Smooth muscle cell (in vitro differentiated cells): ENCODE measurements around the gene GTPBP3. TPM values are rescaled to one million over a fixed set of nuclear protein-coding genes. Genes with fewer than 3 reads are reported as not detected.

ENCODE experiments used
- DNase-seq: peaks from one replicate; lab custom pipeline; 2025; ENCODE audit not compliant: unreplicated experiment; lab: John Stamatoyannopoulos, UW
- H2AFZ ChIP-seq: fragments of 200-600 bp; sonication (generic); 2 replicates; pipeline ENCODE4 v1.6.0; 2016; ENCODE audit warnings: antibody characterized with exemption, low read depth, mild to moderate bottlenecking
- H3F3A ChIP-seq: fragments of 200-600 bp; sonication (generic); 2 replicates; pipeline ENCODE4 v1.6.0; 2017; ENCODE audit warnings: antibody characterized with exemption, low read depth
- H3K27ac ChIP-seq: fragments of 200-600 bp; sonication (generic); 2 replicates; pipeline ENCODE4 v1.5.1; 2016; ENCODE audit warnings: low read depth, mild to moderate bottlenecking
- H3K27me3 ChIP-seq: fragments of 200-600 bp; sonication (generic); 2 replicates; pipeline ENCODE4 v1.6.1; 2016; ENCODE audit warnings: low read depth, mild to moderate bottlenecking
- H3K36me3 ChIP-seq: fragments of 200-600 bp; sonication (generic); 2 replicates; pipeline ENCODE4 v1.5.1; 2016; ENCODE audit warnings: low read depth
- H3K4me1 ChIP-seq: fragments of 200-600 bp; sonication (generic); 2 replicates; pipeline ENCODE4 v1.5.1; 2016; ENCODE audit warnings: low read depth
- H3K4me2 ChIP-seq: fragments of 200-600 bp; sonication (generic); 2 replicates; pipeline ENCODE4 v1.6.0; 2016; ENCODE audit warnings: mild to moderate bottlenecking
- H3K4me3 ChIP-seq: fragments of 200-600 bp; sonication (generic); 2 replicates; pipeline ENCODE4 v1.5.1; 2016; ENCODE audit warnings: mild to moderate bottlenecking
- H3K79me2 ChIP-seq: fragments of 200-600 bp; sonication (generic); 2 replicates; pipeline ENCODE4 v1.6.0; 2016; ENCODE audit warnings: low read depth, mild to moderate bottlenecking
- H3K9ac ChIP-seq: fragments of 200-600 bp; sonication (generic); 2 replicates; pipeline ENCODE4 v1.6.0; 2016; ENCODE audit warnings: low read depth
- H3K9me3 ChIP-seq: fragments of 200-600 bp; sonication (generic); replicated peaks from 2 replicates; pipeline ENCODE4 v1.5.1; 2016; ENCODE audit warnings: low read depth
- H4K20me1 ChIP-seq: fragments of 200-600 bp; sonication (generic); 2 replicates; pipeline ENCODE4 v1.6.0; 2016; ENCODE audit warnings: low read depth
- WGBS: methylation state at CpG from one replicate; pipeline ENCODE4 v1.1.7; 2016; ENCODE audit warnings: low lambda C conversion rate; 5-methylcytosine and 5-hydroxymethylcytosine counted together
- polyA plus RNA-seq: library from polyadenylated mRNA; unstranded; fragments of >200 nt; fragmentation: Nextera tagmentation; extraction: Ambion mirVana; gene quantifications from 2 replicates; pipeline ENCODE4 v1.2.1, GENCODE V29; 2016
- total RNA-seq: library from RNA; depleted of rRNA; stranded (reverse); fragments of >200 nt; gene quantifications from 2 replicates; pipeline ENCODE4 v1.2.3, GENCODE V29; 2014
- TF ChIP-seq, protein P1 (sequence below): fragments of 200-600 bp; sonication (generic); IDR thresholded peaks from 2 replicates; pipeline ENCODE4 v1.5.1; 2017; ENCODE audit warnings: borderline replicate concordance, mild to moderate bottlenecking, antibody characterized with exemption; ENCODE audit not compliant: insufficient read depth, poor library complexity, severe bottlenecking

GTPBP3 gene
- total and polyA plus RNA-seq, 2 experiments from 2014 or later, result 16.5 to 19.6 TPM

DNA sequence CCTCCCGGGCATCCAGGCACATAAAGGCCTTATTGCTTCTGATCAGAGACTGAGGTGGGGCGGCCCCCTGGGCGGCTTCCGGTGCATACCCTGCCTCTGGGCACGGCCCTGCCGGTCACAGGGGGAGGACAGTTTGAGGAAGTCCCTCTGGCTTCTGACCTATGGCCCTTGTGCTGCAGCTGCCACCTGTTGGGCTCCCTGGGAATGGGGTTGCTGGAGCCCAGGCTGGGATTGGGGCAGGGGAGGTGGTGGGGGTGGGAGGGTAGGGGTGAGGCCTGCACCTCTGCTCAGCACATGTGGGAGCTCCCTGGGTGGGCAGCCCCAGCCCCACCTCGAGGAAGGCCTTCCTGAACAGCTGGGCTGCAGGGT, 13.4 kb upstream of the GTPBP3 start:
- no peak for DNase-seq
- H3K9ac ChIP-seq, result no peak overlapping the region
- H3K27me3 ChIP-seq, result peaks cover 5% of the 10 kb centered on the region
- no peak overlapping the region for H3K4me2 ChIP-seq
- 92% methylated on average over 7 of the region's 7 CpGs for WGBS
- no peaks in the 10 kb centered on the region for H3K36me3 ChIP-seq
- no peak overlapping the region for H3K27ac ChIP-seq
- peaks cover 18% of the 10 kb centered on the region for H3K4me1 ChIP-seq
- peaks cover 5% of the 10 kb centered on the region for H3F3A ChIP-seq
- H3K9me3 ChIP-seq, result no peaks in the 10 kb centered on the region
- TF ChIP-seq, protein P1, sequence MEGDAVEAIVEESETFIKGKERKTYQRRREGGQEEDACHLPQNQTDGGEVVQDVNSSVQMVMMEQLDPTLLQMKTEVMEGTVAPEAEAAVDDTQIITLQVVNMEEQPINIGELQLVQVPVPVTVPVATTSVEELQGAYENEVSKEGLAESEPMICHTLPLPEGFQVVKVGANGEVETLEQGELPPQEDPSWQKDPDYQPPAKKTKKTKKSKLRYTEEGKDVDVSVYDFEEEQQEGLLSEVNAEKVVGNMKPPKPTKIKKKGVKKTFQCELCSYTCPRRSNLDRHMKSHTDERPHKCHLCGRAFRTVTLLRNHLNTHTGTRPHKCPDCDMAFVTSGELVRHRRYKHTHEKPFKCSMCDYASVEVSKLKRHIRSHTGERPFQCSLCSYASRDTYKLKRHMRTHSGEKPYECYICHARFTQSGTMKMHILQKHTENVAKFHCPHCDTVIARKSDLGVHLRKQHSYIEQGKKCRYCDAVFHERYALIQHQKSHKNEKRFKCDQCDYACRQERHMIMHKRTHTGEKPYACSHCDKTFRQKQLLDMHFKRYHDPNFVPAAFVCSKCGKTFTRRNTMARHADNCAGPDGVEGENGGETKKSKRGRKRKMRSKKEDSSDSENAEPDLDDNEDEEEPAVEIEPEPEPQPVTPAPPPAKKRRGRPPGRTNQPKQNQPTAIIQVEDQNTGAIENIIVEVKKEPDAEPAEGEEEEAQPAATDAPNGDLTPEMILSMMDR, result no peak
- no peak overlapping the region for H2AFZ ChIP-seq
- no peak overlapping the region for H3K4me3 ChIP-seq
- H4K20me1 ChIP-seq, result peaks cover 11% of the 10 kb centered on the region
- H3K79me2 ChIP-seq, result no peaks in the 10 kb centered on the region

DNA sequence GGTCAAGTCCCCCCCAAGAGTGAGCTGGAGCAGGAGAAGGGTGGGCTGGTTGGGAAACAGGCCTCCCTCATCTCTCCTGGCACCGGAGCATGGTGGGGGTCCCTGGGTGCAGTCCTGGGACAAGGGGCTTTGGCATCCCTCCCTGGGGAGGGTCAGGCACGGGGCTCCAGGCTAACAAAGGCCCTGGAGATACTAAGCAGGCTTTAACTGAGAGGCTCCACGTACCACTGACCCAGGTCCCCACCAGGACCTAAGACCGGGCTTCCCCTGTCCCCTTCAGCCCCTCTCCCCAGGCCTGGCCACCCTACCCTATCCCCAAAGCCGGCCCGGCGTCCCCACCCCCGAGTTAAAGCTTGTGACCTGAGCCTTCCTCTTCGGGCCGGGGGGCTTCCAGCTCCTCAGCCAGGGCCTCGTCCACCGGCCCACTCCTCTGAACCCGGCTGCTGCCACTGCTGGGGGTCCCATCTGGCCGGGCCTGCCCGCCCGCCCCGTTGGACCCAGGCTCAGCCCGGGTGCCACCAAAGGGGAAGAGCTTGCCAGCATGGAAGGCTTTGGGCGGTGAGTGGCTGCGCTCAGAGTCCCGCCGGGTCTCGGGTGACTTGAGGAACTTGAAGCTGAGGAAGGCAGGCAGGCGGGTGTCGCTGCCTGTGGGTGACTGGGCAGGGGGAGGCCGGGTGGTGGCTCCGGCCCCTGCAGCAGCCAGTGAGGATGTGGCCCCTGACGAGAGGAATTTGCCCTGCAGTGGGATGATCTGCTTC, 12.8 kb upstream of the GTPBP3 start:
- Histone ChIP-seq H3K9me3 (no peaks in the 10 kb centered on the region), H3K4me2 (no peak overlapping the region), H2AFZ (no peak overlapping the region), H3F3A (peaks cover 5% of the 10 kb centered on the region), H3K79me2 (no peaks in the 10 kb centered on the region), H3K27ac (no peak overlapping the region), H4K20me1 (peaks cover 15% of the 10 kb centered on the region), H3K9ac (no peak overlapping the region), H3K27me3 (peaks cover 11% of the 10 kb centered on the region), H3K4me1 (peaks cover 20% of the 10 kb centered on the region), H3K36me3 (no peaks in the 10 kb centered on the region), H3K4me3 (no peak overlapping the region)
- TF ChIP-seq, protein P1, result no peak
- 94% methylated on average over 28 of the region's 28 CpGs for WGBS
- DNase-seq, result no peak

DNA sequence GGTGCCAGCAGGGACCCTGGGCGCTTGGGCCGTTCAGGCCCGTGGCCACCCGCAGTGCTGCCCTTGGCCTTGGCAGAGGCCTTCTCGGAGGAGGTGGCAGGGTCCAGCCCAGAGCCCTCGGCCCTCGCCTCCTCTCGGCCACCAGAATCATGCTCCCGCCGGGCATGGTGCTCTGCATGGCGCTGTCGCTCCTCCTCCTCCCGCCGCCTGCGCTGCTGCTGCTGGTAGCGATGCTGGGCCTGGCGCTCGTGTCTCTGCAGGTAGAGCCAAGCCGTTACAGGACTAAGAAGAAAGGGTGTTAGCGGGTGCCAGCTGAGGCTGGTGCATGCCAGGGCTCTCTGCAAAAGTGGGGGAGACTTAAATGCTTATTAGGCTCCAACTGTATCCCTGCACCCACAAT, 12.2 kb upstream of the GTPBP3 start:
- H3K36me3 ChIP-seq, result no peaks in the 10 kb centered on the region
- H3K27me3 ChIP-seq, result peaks cover 17% of the 10 kb centered on the region
- no peaks in the 10 kb centered on the region for H3K9me3 ChIP-seq
- H2AFZ ChIP-seq, result no peak overlapping the region
- no peaks in the 10 kb centered on the region for H3K79me2 ChIP-seq
- no peak overlapping the region for H3K9ac ChIP-seq
- peaks cover 21% of the 10 kb centered on the region for H4K20me1 ChIP-seq
- peaks cover 20% of the 10 kb centered on the region for H3K4me1 ChIP-seq
- no peak overlapping the region for H3K4me2 ChIP-seq
- 99% methylated on average over 20 of the region's 20 CpGs for WGBS
- DNase-seq, result no peak
- no peak overlapping the region for H3K4me3 ChIP-seq
- peaks cover 5% of the 10 kb centered on the region for H3F3A ChIP-seq
- no peak overlapping the region for H3K27ac ChIP-seq
- TF ChIP-seq, protein P1, result no peak
